ENCODE data around the gene MKNK1. TPM values are rescaled to one million over a fixed set of nuclear protein-coding genes. Genes with fewer than 3 reads are reported as not detected.

Gene MKNK1
- total RNA-seq, 1 donor from 2014 or later, result 25.1 TPM

- H3K4me1 Mint-ChIP-seq (ENCODE audit: low read depth), result peaks cover 29% of the 10 kb centered on the region
- no peaks in the 10 kb centered on the region for H3K36me3 Mint-ChIP-seq (ENCODE audit: low read depth)
- H3K4me3 Mint-ChIP-seq (ENCODE audit: unreplicated experiment), result no peak overlapping the region
- H3K27ac Mint-ChIP-seq (ENCODE audit: unreplicated experiment), result no peak overlapping the region
- peaks cover 9% of the 10 kb centered on the region for H3K27me3 Mint-ChIP-seq (ENCODE audit: low read depth)
- TF ChIP-seq, protein P1, sequence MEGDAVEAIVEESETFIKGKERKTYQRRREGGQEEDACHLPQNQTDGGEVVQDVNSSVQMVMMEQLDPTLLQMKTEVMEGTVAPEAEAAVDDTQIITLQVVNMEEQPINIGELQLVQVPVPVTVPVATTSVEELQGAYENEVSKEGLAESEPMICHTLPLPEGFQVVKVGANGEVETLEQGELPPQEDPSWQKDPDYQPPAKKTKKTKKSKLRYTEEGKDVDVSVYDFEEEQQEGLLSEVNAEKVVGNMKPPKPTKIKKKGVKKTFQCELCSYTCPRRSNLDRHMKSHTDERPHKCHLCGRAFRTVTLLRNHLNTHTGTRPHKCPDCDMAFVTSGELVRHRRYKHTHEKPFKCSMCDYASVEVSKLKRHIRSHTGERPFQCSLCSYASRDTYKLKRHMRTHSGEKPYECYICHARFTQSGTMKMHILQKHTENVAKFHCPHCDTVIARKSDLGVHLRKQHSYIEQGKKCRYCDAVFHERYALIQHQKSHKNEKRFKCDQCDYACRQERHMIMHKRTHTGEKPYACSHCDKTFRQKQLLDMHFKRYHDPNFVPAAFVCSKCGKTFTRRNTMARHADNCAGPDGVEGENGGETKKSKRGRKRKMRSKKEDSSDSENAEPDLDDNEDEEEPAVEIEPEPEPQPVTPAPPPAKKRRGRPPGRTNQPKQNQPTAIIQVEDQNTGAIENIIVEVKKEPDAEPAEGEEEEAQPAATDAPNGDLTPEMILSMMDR (IDR thresholded peaks at IDR 0.05), result no peak
- H3K9me3 Mint-ChIP-seq (ENCODE audit: low read depth), result no peaks in the 10 kb centered on the region
- peak; percentile 72 for DNase-seq (ENCODE audit: low spot score)
Measured at GRCh38 chr1:46515576-46515975, 88.5 kb downstream of the MKNK1 start.

DNA sequence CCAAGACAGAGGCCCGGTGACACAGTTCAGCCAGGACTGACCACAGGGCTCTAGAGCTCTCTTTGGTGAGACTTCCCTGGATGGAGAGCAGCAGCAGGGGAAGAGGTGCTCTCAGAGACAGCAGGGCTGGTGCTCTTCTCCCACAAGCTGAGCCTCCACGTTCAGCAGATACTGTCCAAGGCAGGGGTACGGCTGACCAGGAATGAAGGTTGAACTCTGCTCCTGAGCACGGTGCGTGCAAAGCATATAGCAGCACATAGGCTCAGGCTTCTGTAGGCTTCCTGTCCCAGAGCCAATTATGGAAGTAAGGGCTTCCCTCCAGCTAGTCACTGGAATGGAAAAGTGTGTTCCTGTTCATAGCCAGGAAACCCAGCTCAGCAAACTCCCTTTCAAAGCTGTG lies 90.5 kb downstream of the MKNK1 start:
- Mint-ChIP-seq H3K4me1 (ENCODE audit: low read depth) (peaks cover 19% of the 10 kb centered on the region), H3K9me3 (ENCODE audit: low read depth) (no peaks in the 10 kb centered on the region), H3K27ac (ENCODE audit: unreplicated experiment) (no peak overlapping the region), H3K27me3 (ENCODE audit: low read depth) (peaks cover 9% of the 10 kb centered on the region), H3K4me3 (ENCODE audit: unreplicated experiment) (no peak overlapping the region), H3K36me3 (ENCODE audit: low read depth) (no peaks in the 10 kb centered on the region)
- DNase-seq (ENCODE audit: low spot score), result peak; percentile 37
- TF ChIP-seq, protein P1 (IDR thresholded peaks at IDR 0.05), result no peak

- peaks cover 9% of the 10 kb centered on the region for H3K27me3 Mint-ChIP-seq (ENCODE audit: low read depth)
- H3K4me1 Mint-ChIP-seq (ENCODE audit: low read depth), result peaks cover 13% of the 10 kb centered on the region
- no peaks in the 10 kb centered on the region for H3K9me3 Mint-ChIP-seq (ENCODE audit: low read depth)
Measured at GRCh38 chr1:46512792-46513190, 91.3 kb downstream of the MKNK1 start.

GRCh38 chr1:46512135-46512791 lies 91.8 kb downstream of the MKNK1 start:
- Mint-ChIP-seq H3K27ac (ENCODE audit: unreplicated experiment) (peak overlapping the region; percentile 41), H3K9me3 (ENCODE audit: low read depth) (no peaks in the 10 kb centered on the region), H3K27me3 (ENCODE audit: low read depth) (peaks cover 9% of the 10 kb centered on the region), H3K36me3 (ENCODE audit: low read depth) (no peaks in the 10 kb centered on the region), H3K4me3 (ENCODE audit: unreplicated experiment) (no peak overlapping the region), H3K4me1 (ENCODE audit: low read depth) (peaks cover 10% of the 10 kb centered on the region)
- DNase-seq (ENCODE audit: low spot score), result peak; percentile 91
- TF ChIP-seq, protein P1 (IDR thresholded peaks at IDR 0.05), result no peak

More at GRCh38 chr1:46512792-46513190, 91.3 kb downstream of the MKNK1 start:
- no peak overlapping the region for H3K4me3 Mint-ChIP-seq (ENCODE audit: unreplicated experiment)
- peak; percentile 53 for DNase-seq (ENCODE audit: low spot score)
- no peaks in the 10 kb centered on the region for H3K36me3 Mint-ChIP-seq (ENCODE audit: low read depth)
- TF ChIP-seq, protein P1 (IDR thresholded peaks at IDR 0.05), result no peak
- H3K27ac Mint-ChIP-seq (ENCODE audit: unreplicated experiment), result no peak overlapping the region

GRCh38 chr1:46510998-46511365 lies 93.1 kb downstream of the MKNK1 start:
- H3K36me3 Mint-ChIP-seq (ENCODE audit: low read depth), result no peaks in the 10 kb centered on the region
- H3K4me3 Mint-ChIP-seq (ENCODE audit: unreplicated experiment), result no peak overlapping the region
- H3K27me3 Mint-ChIP-seq (ENCODE audit: low read depth), result peaks cover 9% of the 10 kb centered on the region
- no peaks in the 10 kb centered on the region for H3K9me3 Mint-ChIP-seq (ENCODE audit: low read depth)
- peaks cover 3% of the 10 kb centered on the region for H3K4me1 Mint-ChIP-seq (ENCODE audit: low read depth)
- TF ChIP-seq, protein P1 (IDR thresholded peaks at IDR 0.05), result no peak
- no peak overlapping the region for H3K27ac Mint-ChIP-seq (ENCODE audit: unreplicated experiment)
- no peak for DNase-seq (ENCODE audit: low spot score)
